Mononuclear cell (primary cell): Measurements from ENCODE around the gene SVOP. TPM values are rescaled to one million over a fixed set of nuclear protein-coding genes. Genes with fewer than 3 reads are reported as not detected.

ENCODE experiments used
- H3K27me3 ChIP-seq: 2 replicates; pipeline ENCODE4 v1.6.0; 2011; ENCODE audit warnings: low read length, control low read depth; ENCODE audit not compliant: insufficient read depth
- H3K4me1 ChIP-seq: 2 replicates; pipeline ENCODE4 v1.5.1; 2011; ENCODE audit warnings: mild to moderate bottlenecking, low read length, control low read depth; ENCODE audit not compliant: insufficient read depth
- H3K4me3 ChIP-seq: 2 replicates; pipeline ENCODE4 v1.5.1; 2011; ENCODE audit warnings: mild to moderate bottlenecking, low read length, moderate library complexity
- H3K9me3 ChIP-seq: 2 replicates; pipeline ENCODE4 v1.5.1; 2011; ENCODE audit warnings: low read depth, mild to moderate bottlenecking, control low read depth, low read length
- total RNA-seq: library from RNA; depleted of rRNA; stranded (reverse); fragments of >200 nt; gene quantifications from one replicate; pipeline ENCODE4 v1.2.3, GENCODE V29; 2012

The SVOP gene
- total RNA-seq, 1 donor = not detected

- Histone ChIP-seq H3K4me3 (no peak overlapping the region), H3K4me1 (no peaks in the 10 kb centered on the region), H3K9me3 (no peaks in the 10 kb centered on the region), H3K27me3 (no peaks in the 10 kb centered on the region)
Measured at GRCh38 chr12:108969622-108970021, 51.2 kb downstream of the SVOP start.

GRCh38 chr12:108967869-108968540 lies 52.9 kb downstream of the SVOP start:
- H3K4me1 ChIP-seq = no peaks in the 10 kb centered on the region
- no peaks in the 10 kb centered on the region for H3K27me3 ChIP-seq
- H3K4me3 ChIP-seq = no peak overlapping the region
- H3K9me3 ChIP-seq = no peaks in the 10 kb centered on the region

- Histone ChIP-seq H3K9me3 (no peaks in the 10 kb centered on the region), H3K27me3 (no peaks in the 10 kb centered on the region), H3K4me3 (no peak overlapping the region), H3K4me1 (no peaks in the 10 kb centered on the region)
Measured at GRCh38 chr12:108966378-108967151, 54.3 kb downstream of the SVOP start.

GRCh38 chr12:108965886-108966285 lies 55.0 kb downstream of the SVOP start:
- no peaks in the 10 kb centered on the region for H3K4me1 ChIP-seq
- H3K27me3 ChIP-seq = no peaks in the 10 kb centered on the region

GRCh38 chr12:108964371-108965352 lies 56.2 kb downstream of the SVOP start:
- H3K4me1 ChIP-seq = no peaks in the 10 kb centered on the region
- H3K27me3 ChIP-seq = no peaks in the 10 kb centered on the region
- H3K4me3 ChIP-seq = no peak overlapping the region
- no peaks in the 10 kb centered on the region for H3K9me3 ChIP-seq

More at GRCh38 chr12:108965886-108966285, 55.0 kb downstream of the SVOP start:
- H3K9me3 ChIP-seq = no peaks in the 10 kb centered on the region
- no peak overlapping the region for H3K4me3 ChIP-seq

GRCh38 chr12:108962256-108962655 lies 58.6 kb downstream of the SVOP start:
- H3K9me3 ChIP-seq = no peaks in the 10 kb centered on the region
- H3K4me1 ChIP-seq = no peaks in the 10 kb centered on the region
- H3K4me3 ChIP-seq = no peak overlapping the region
- H3K27me3 ChIP-seq = no peaks in the 10 kb centered on the region

GRCh38 chr12:108959748-108960655 lies 60.9 kb downstream of the SVOP start:
- H3K4me3 ChIP-seq = no peak overlapping the region
- no peaks in the 10 kb centered on the region for H3K4me1 ChIP-seq

GRCh38 chr12:108955225-108955835 lies 65.5 kb downstream of the SVOP start:
- Histone ChIP-seq H3K9me3 (no peaks in the 10 kb centered on the region), H3K4me1 (peaks cover 3% of the 10 kb centered on the region), H3K4me3 (no peak overlapping the region), H3K27me3 (no peaks in the 10 kb centered on the region)

More at GRCh38 chr12:108959748-108960655, 60.9 kb downstream of the SVOP start:
- no peaks in the 10 kb centered on the region for H3K27me3 ChIP-seq
- no peaks in the 10 kb centered on the region for H3K9me3 ChIP-seq

- Histone ChIP-seq H3K9me3 (no peaks in the 10 kb centered on the region), H3K4me1 (peaks cover 17% of the 10 kb centered on the region), H3K27me3 (no peaks in the 10 kb centered on the region), H3K4me3 (no peak overlapping the region)
Measured at GRCh38 chr12:108950991-108951739, 69.7 kb downstream of the SVOP start.

- H3K27me3 ChIP-seq = no peaks in the 10 kb centered on the region
- no peaks in the 10 kb centered on the region for H3K9me3 ChIP-seq
- H3K4me1 ChIP-seq = peaks cover 17% of the 10 kb centered on the region
- H3K4me3 ChIP-seq = no peak overlapping the region
Measured at GRCh38 chr12:108949976-108950375, 70.9 kb downstream of the SVOP start.

GRCh38 chr12:108948367-108948766 lies 72.5 kb downstream of the SVOP start:
- H3K27me3 ChIP-seq = no peaks in the 10 kb centered on the region
- peaks cover 17% of the 10 kb centered on the region for H3K4me1 ChIP-seq
- no peak overlapping the region for H3K4me3 ChIP-seq
- no peaks in the 10 kb centered on the region for H3K9me3 ChIP-seq

- Histone ChIP-seq H3K4me3 (no peak overlapping the region), H3K27me3 (no peaks in the 10 kb centered on the region), H3K4me1 (peaks cover 17% of the 10 kb centered on the region), H3K9me3 (no peaks in the 10 kb centered on the region)
Measured at GRCh38 chr12:108947097-108947496, 73.8 kb downstream of the SVOP start.

- H3K27me3 ChIP-seq = no peaks in the 10 kb centered on the region
- H3K9me3 ChIP-seq = no peaks in the 10 kb centered on the region
- no peaks in the 10 kb centered on the region for H3K4me1 ChIP-seq
Measured at GRCh38 chr12:108940138-108940537, 80.7 kb downstream of the SVOP start.

More at GRCh38 chr12:108940138-108940537, 80.7 kb downstream of the SVOP start:
- no peak overlapping the region for H3K4me3 ChIP-seq
